Measurements from ENCODE around the gene DNAAF6.

- no peak for TF ChIP-seq CTCF (conservative IDR thresholded peaks at IDR 0.05; ENCODE audit: low read length)
- TF ChIP-seq EZH2phosphoT487 (IDR thresholded peaks at IDR 0.05; ENCODE audit: borderline replicate concordance, low read depth, low read length): no peak
These were observed 9.1 kb upstream of the DNAAF6 start for GRCh38 chrX:107197319-107197718.

Measured in OCI-LY7 (cell line).